ENCODE data around the gene AKR1B1.

Gene AKR1B1

GRCh38 chr7:134407311-134407710 is 51.6 kb downstream of the AKR1B1 start:
- DNase-seq = no peak

- no peak for DNase-seq
These were observed 52.5 kb downstream of the AKR1B1 start for GRCh38 chr7:134406431-134406830.

- no peak for DNase-seq
These were observed 53.6 kb downstream of the AKR1B1 start for GRCh38 chr7:134405299-134405698.

GRCh38 chr7:134403062-134403461 is 55.8 kb downstream of the AKR1B1 start:
- DNase-seq = no peak

- DNase-seq = no peak
These were observed 58.0 kb downstream of the AKR1B1 start for GRCh38 chr7:134400859-134401258.

- no peak for DNase-seq
These were observed 62.9 kb downstream of the AKR1B1 start for GRCh38 chr7:134396031-134396430.

GRCh38 chr7:134395604-134396003 is 63.3 kb downstream of the AKR1B1 start:
- no peak for DNase-seq

- no peak for DNase-seq
These were observed 64.8 kb downstream of the AKR1B1 start for GRCh38 chr7:134394056-134394455.
